Loucy (cell line): ENCODE measurements around the gene ALDH18A1.

Source experiments
- H2AFZ ChIP-seq: fragments of 200-600 bp; sonication (generic); 2 replicates; pipeline ENCODE4 v1.6.0; 2016; ENCODE audit warnings: antibody characterized with exemption, mild to moderate bottlenecking, low read length, moderate library complexity
- H3F3A ChIP-seq: fragments of 200-600 bp; 2 replicates; pipeline ENCODE4 v1.6.0; 2016; ENCODE audit warnings: antibody characterized with exemption, low read depth, mild to moderate bottlenecking
- H3K27me3 ChIP-seq: fragments of 200-600 bp; sonication (generic); 2 replicates; pipeline ENCODE4 v1.6.1; 2014; ENCODE audit warnings: low read length, mild to moderate bottlenecking; ENCODE audit not compliant: insufficient read depth, poor library complexity, severe bottlenecking
- H3K36me3 ChIP-seq: fragments of 200-600 bp; sonication (generic); 2 replicates; pipeline ENCODE4 v1.6.1; 2016; ENCODE audit warnings: low read length; ENCODE audit not compliant: insufficient read depth
- H3K4me1 ChIP-seq: fragments of 200-600 bp; sonication (generic); 2 replicates; pipeline ENCODE4 v1.5.1; 2014; ENCODE audit warnings: low read length, mild to moderate bottlenecking; ENCODE audit not compliant: insufficient read depth, poor library complexity, severe bottlenecking
- H3K4me2 ChIP-seq: fragments of 200-600 bp; sonication (generic); 2 replicates; pipeline ENCODE4 v1.6.0; 2014; ENCODE audit warnings: antibody characterized with exemption, low read length, low read depth, mild to moderate bottlenecking; ENCODE audit not compliant: poor library complexity, severe bottlenecking
- H3K4me3 ChIP-seq: fragments of 200-600 bp; sonication (generic); 2 replicates; pipeline ENCODE4 v1.5.1; 2014; ENCODE audit warnings: low read length, mild to moderate bottlenecking, mixed read lengths; ENCODE audit not compliant: poor library complexity, severe bottlenecking
- H3K79me2 ChIP-seq: fragments of 200-600 bp; sonication (generic); 2 replicates; pipeline ENCODE4 v1.6.1; 2014; ENCODE audit warnings: low read length; ENCODE audit not compliant: insufficient read depth
- H3K9ac ChIP-seq: fragments of 200-600 bp; sonication (generic); 2 replicates; pipeline ENCODE4 v1.6.0; 2014; ENCODE audit warnings: mild to moderate bottlenecking, low read depth, low read length, moderate library complexity; ENCODE audit not compliant: poor library complexity, severe bottlenecking
- H3K9me2 ChIP-seq: fragments of 200-600 bp; sonication (generic); replicated peaks from 2 replicates; pipeline ENCODE4 v1.6.1; 2016; ENCODE audit warnings: low read depth, low read length, mixed read lengths
- H3K9me3 ChIP-seq: fragments of 200-600 bp; sonication (generic); 2 replicates; pipeline ENCODE4 v1.6.1; 2014; ENCODE audit warnings: mild to moderate bottlenecking, antibody characterized with exemption, low read length, low read depth; ENCODE audit not compliant: insufficient read depth
- H4K20me1 ChIP-seq: fragments of 200-600 bp; sonication (generic); 2 replicates; pipeline ENCODE4 v1.6.0; 2014; ENCODE audit warnings: antibody characterized with exemption, low read length, mild to moderate bottlenecking; ENCODE audit not compliant: insufficient read depth, poor library complexity, severe bottlenecking
- CTCF ChIP-seq: fragments of 200-600 bp; sonication (generic); conservative IDR thresholded peaks from 2 replicates; pipeline ENCODE4 v1.5.1; 2014; ENCODE audit warnings: mild to moderate bottlenecking, antibody characterized with exemption, low read length
- EZH2phosphoT487 ChIP-seq: fragments of 200-600 bp; IDR thresholded peaks from 2 replicates; pipeline ENCODE4 v1.6.1; 2018; ENCODE audit warnings: antibody characterized with exemption, mild to moderate bottlenecking, moderate library complexity, borderline replicate concordance

Gene ALDH18A1

GRCh38 chr10:95566136-95566535, 90.4 kb downstream of the ALDH18A1 start:
- TF ChIP-seq CTCF (no peak), EZH2phosphoT487 (no peak)
- no peak overlapping the region for H3K9ac ChIP-seq
- H3K36me3 ChIP-seq, result no peaks in the 10 kb centered on the region
- H3K4me3 ChIP-seq, result no peak overlapping the region
- H3K79me2 ChIP-seq, result no peaks in the 10 kb centered on the region
- no peaks in the 10 kb centered on the region for H3K4me1 ChIP-seq
- no peaks in the 10 kb centered on the region for H3K9me2 ChIP-seq
- no peak overlapping the region for H3K4me2 ChIP-seq
- no peaks in the 10 kb centered on the region for H3F3A ChIP-seq
- H3K27me3 ChIP-seq, result no peaks in the 10 kb centered on the region
- no peak overlapping the region for H2AFZ ChIP-seq
- H4K20me1 ChIP-seq, result no peaks in the 10 kb centered on the region
- no peaks in the 10 kb centered on the region for H3K9me3 ChIP-seq

GRCh38 chr10:95565336-95565735, 91.2 kb downstream of the ALDH18A1 start:
- H3K79me2 ChIP-seq, result no peaks in the 10 kb centered on the region
- TF ChIP-seq EZH2phosphoT487, result no peak
- TF ChIP-seq CTCF, result no peak
- no peaks in the 10 kb centered on the region for H3K36me3 ChIP-seq
- no peaks in the 10 kb centered on the region for H4K20me1 ChIP-seq
- no peaks in the 10 kb centered on the region for H3K9me2 ChIP-seq
- H3K4me2 ChIP-seq, result no peak overlapping the region
- no peaks in the 10 kb centered on the region for H3K27me3 ChIP-seq
- H3K9ac ChIP-seq, result no peak overlapping the region
- H3K9me3 ChIP-seq, result no peaks in the 10 kb centered on the region
- no peak overlapping the region for H2AFZ ChIP-seq
- H3K4me1 ChIP-seq, result no peaks in the 10 kb centered on the region
- H3F3A ChIP-seq, result no peaks in the 10 kb centered on the region
- no peak overlapping the region for H3K4me3 ChIP-seq

DNA sequence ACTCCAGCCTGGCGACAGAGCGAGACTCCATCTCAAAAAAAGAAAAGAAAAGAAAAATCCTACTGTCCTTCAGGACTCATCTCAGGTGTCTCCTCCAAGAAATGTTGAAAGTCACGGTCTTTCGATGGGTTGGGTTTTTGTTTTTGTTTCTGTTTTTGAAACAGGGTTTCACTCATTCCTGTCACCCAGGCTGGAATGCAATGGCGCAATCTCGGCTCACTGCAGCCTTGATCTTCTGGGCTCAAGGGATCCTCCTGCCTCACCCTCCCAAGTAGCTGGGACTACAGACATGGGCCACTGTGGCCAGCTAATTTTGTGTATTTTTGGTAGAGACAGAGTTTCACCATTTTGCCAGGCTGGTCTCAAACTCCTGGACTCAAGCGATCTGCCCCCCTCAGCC, 92.2 kb downstream of the ALDH18A1 start:
- no peak overlapping the region for H3K9ac ChIP-seq
- H3K9me3 ChIP-seq, result no peaks in the 10 kb centered on the region
- H4K20me1 ChIP-seq, result no peaks in the 10 kb centered on the region
- no peaks in the 10 kb centered on the region for H3K36me3 ChIP-seq
- H2AFZ ChIP-seq, result no peak overlapping the region
- H3K27me3 ChIP-seq, result no peaks in the 10 kb centered on the region
- no peak overlapping the region for H3K4me2 ChIP-seq
- H3F3A ChIP-seq, result no peaks in the 10 kb centered on the region
- no peaks in the 10 kb centered on the region for H3K79me2 ChIP-seq
- TF ChIP-seq EZH2phosphoT487 (no peak), CTCF (no peak)
- no peaks in the 10 kb centered on the region for H3K9me2 ChIP-seq
- no peak overlapping the region for H3K4me3 ChIP-seq
- no peaks in the 10 kb centered on the region for H3K4me1 ChIP-seq
